ENCODE data around the gene EFCAB13. TPM values are rescaled to one million over a fixed set of nuclear protein-coding genes. Genes with fewer than 3 reads are reported as not detected.

EFCAB13 gene
- total RNA-seq, 1 experiment from 2014 or later = 2.7 TPM

DNA sequence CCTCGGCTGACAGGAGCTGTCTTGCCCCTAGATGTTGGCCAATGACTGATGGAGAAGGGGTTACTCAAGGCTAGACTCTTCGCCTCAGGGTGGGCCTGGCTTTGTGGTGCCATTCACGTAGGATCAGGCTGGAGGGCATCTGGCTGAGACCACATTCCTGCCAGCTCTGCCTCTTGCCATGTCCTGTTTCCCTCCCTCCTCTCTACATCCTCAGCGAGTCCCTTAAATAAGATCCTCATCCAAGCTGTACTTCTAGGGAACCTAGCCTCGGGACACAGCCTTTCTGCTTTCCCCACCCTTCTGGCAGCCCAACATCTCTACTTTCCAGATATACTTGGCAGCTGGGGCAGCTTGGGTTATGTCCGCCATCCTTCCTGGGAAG, 27.9 kb upstream of the EFCAB13 start:
- H4K20me1 ChIP-seq (ENCODE audit: low read length) = no peaks in the 10 kb centered on the region
- ChIA-PET CTCF (no interaction called here), POLR2A (ENCODE audit: unreplicated experiment) (no interaction called here)
- no peak overlapping the region for H3K9ac ChIP-seq (ENCODE audit: low read length)
- TF ChIP-seq EZH2 (IDR thresholded peaks at IDR 0.05; ENCODE audit: low read length, unreplicated experiment) = no peak
- TF ChIP-seq EZH2phosphoT487 (IDR thresholded peaks at IDR 0.05; ENCODE audit: borderline replicate concordance, low read length) = no peak
- TF ChIP-seq, protein P1, sequence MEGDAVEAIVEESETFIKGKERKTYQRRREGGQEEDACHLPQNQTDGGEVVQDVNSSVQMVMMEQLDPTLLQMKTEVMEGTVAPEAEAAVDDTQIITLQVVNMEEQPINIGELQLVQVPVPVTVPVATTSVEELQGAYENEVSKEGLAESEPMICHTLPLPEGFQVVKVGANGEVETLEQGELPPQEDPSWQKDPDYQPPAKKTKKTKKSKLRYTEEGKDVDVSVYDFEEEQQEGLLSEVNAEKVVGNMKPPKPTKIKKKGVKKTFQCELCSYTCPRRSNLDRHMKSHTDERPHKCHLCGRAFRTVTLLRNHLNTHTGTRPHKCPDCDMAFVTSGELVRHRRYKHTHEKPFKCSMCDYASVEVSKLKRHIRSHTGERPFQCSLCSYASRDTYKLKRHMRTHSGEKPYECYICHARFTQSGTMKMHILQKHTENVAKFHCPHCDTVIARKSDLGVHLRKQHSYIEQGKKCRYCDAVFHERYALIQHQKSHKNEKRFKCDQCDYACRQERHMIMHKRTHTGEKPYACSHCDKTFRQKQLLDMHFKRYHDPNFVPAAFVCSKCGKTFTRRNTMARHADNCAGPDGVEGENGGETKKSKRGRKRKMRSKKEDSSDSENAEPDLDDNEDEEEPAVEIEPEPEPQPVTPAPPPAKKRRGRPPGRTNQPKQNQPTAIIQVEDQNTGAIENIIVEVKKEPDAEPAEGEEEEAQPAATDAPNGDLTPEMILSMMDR (conservative IDR thresholded peaks at IDR 0.05; ENCODE audit: low read depth, low read length) = no peak
- no peaks in the 10 kb centered on the region for H3K27me3 ChIP-seq (ENCODE audit: low read length)
- H3K27ac ChIP-seq (ENCODE audit: low read length) = no peak overlapping the region
- H3K4me1 ChIP-seq (ENCODE audit: insufficient read depth, low read length) = peaks cover 10% of the 10 kb centered on the region
- no TSS peak for BruUV-seq (replicated peaks)
- no peaks in the 10 kb centered on the region for H3K9me3 ChIP-seq (ENCODE audit: low read length)
- no peak overlapping the region for H3K4me3 ChIP-seq (ENCODE audit: low read length)
- H3K36me3 ChIP-seq (ENCODE audit: low read depth, low read length) = no peaks in the 10 kb centered on the region
- ATAC-seq (no peak), DNase-seq (no peak)
- no peak overlapping the region for H3K4me2 ChIP-seq (ENCODE audit: low read length)
- no peak overlapping the region for H2AFZ ChIP-seq (ENCODE audit: low read length)
- intact Hi-C loops (cut with micrococcal nuclease) = no loop called here
- H3K79me2 ChIP-seq (ENCODE audit: low read length) = no peaks in the 10 kb centered on the region
- no peaks in the 10 kb centered on the region for H3F3A ChIP-seq (ENCODE audit: low read length, unreplicated experiment)
- no peaks in the 10 kb centered on the region for H3K9me2 ChIP-seq (replicated peaks; ENCODE audit: low read length)

DNA sequence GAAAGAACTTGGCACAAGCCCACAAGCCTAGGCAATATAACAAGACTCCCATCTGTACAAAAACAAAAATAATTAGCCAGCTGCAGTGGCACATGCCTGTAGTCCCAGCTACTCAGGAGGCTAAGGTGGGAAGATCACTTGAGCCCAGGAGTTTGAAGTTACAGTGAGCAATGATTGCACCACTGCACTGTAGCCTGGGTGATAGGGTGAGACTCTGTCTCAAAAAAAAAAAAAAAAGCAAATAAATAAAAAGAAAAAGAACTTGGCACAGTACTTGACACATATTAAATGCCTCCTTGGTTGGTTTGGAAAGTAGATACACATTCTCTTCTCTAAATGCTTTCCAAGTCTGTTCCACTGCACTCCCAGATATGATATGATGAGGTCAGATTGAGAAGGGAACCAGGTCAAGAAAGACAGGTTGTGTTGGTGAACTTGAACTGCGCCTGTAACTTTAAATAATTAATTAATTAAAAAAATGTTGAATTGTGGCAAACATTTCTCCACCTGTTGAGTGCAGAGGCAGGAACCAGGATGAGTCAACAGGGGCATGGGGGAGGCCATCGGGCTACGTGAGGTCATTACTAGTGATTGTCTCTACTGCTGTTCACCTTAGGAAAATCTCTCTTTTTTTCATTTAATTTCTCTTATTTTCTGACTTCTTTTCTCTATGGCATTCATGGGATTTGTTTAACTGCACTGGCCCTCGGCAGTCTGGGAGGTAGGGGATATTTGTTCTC, 25.9 kb upstream of the EFCAB13 start:
- CTCF ChIA-PET = no interaction called here

DNA sequence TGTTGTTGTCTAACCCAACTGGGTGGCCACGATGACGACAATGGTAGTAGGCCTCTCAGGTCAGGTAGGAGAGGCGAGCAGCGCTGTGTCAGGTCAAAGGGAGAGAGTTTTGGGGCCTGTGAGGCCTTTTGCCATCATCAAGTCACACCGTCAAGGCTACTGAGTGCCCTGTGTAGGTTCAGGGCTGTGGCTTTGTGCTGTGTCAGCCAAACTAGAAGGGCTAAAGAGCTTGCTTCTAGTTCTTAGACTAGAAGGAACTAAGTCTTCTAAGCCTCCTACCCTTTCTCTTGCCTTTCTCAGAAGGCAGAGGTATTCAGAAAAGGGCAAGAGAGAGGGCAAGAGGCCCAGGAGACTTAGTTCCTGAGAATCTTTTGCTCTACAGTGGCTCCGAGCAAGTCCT, 25.0 kb upstream of the EFCAB13 start:
- Histone ChIP-seq H3K27me3 (ENCODE audit: low read length) (no peaks in the 10 kb centered on the region), H3K4me1 (ENCODE audit: insufficient read depth, low read length) (peaks cover 10% of the 10 kb centered on the region), H3K9ac (ENCODE audit: low read length) (no peak overlapping the region), H3K36me3 (ENCODE audit: low read depth, low read length) (no peaks in the 10 kb centered on the region), H3K79me2 (ENCODE audit: low read length) (no peaks in the 10 kb centered on the region), H3K9me2 (replicated peaks; ENCODE audit: low read length) (no peaks in the 10 kb centered on the region), H3F3A (ENCODE audit: low read length, unreplicated experiment) (no peaks in the 10 kb centered on the region), H3K27ac (ENCODE audit: low read length) (no peak overlapping the region), H3K4me3 (ENCODE audit: low read length) (no peak overlapping the region), H3K9me3 (ENCODE audit: low read length) (no peaks in the 10 kb centered on the region), H2AFZ (ENCODE audit: low read length) (no peak overlapping the region), H4K20me1 (ENCODE audit: low read length) (no peaks in the 10 kb centered on the region), H3K4me2 (ENCODE audit: low read length) (no peak overlapping the region)
- ChIA-PET CTCF (no interaction called here), POLR2A (ENCODE audit: unreplicated experiment) (no interaction called here)
- no TSS peak for BruUV-seq (replicated peaks)
- DNase-seq = no peak
- TF ChIP-seq EZH2phosphoT487 (IDR thresholded peaks at IDR 0.05; ENCODE audit: borderline replicate concordance, low read length) = no peak
- no peak for ATAC-seq
- intact Hi-C loops (cut with micrococcal nuclease) = no loop called here

More for the DNA sequence above, 25.9 kb upstream of the EFCAB13 start:
- Histone ChIP-seq H3K4me2 (ENCODE audit: low read length) (no peak overlapping the region), H2AFZ (ENCODE audit: low read length) (no peak overlapping the region), H3K4me1 (ENCODE audit: insufficient read depth, low read length) (peaks cover 10% of the 10 kb centered on the region), H3K27me3 (ENCODE audit: low read length) (no peaks in the 10 kb centered on the region), H3K36me3 (ENCODE audit: low read depth, low read length) (no peaks in the 10 kb centered on the region), H3K9me3 (ENCODE audit: low read length) (no peaks in the 10 kb centered on the region), H3K27ac (ENCODE audit: low read length) (no peak overlapping the region), H3K79me2 (ENCODE audit: low read length) (no peaks in the 10 kb centered on the region), H3F3A (ENCODE audit: low read length, unreplicated experiment) (no peaks in the 10 kb centered on the region), H3K4me3 (ENCODE audit: low read length) (no peak overlapping the region), H4K20me1 (ENCODE audit: low read length) (no peaks in the 10 kb centered on the region), H3K9ac (ENCODE audit: low read length) (no peak overlapping the region), H3K9me2 (replicated peaks; ENCODE audit: low read length) (no peaks in the 10 kb centered on the region)
- TF ChIP-seq EZH2phosphoT487 (IDR thresholded peaks at IDR 0.05; ENCODE audit: borderline replicate concordance, low read length) (no peak), EZH2 (IDR thresholded peaks at IDR 0.05; ENCODE audit: low read length, unreplicated experiment) (no peak)
- TF ChIP-seq, protein P1 (conservative IDR thresholded peaks at IDR 0.05; ENCODE audit: low read depth, low read length) = no peak
- DNase-seq = no peak
- BruUV-seq (replicated peaks) = no TSS peak
- no peak for ATAC-seq
- POLR2A ChIA-PET (ENCODE audit: unreplicated experiment) = no interaction called here
- intact Hi-C loops (cut with micrococcal nuclease) = no loop called here
